ENCODE measurements around the gene IL1RAPL1.

Gene IL1RAPL1

DNA sequence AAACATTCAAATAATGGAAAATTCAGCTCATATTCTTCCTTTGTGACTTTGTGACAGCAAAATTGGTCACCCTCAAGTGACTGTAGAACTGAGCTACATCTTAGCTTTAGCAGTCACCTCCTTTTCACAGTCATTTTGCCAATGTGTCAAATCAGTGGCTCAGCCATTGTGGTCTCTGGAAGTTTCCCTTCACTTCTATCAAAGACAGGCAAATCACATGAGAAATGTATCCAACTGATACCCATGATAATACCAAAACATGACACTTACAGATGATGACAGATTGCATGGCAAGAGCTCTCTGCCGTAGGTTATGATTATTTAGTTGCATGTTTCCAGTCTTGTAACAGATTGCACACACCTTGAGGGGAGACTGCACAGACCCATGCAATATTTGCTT lies 1078.3 kb downstream of the IL1RAPL1 start:
- no peak for DNase-seq

DNA sequence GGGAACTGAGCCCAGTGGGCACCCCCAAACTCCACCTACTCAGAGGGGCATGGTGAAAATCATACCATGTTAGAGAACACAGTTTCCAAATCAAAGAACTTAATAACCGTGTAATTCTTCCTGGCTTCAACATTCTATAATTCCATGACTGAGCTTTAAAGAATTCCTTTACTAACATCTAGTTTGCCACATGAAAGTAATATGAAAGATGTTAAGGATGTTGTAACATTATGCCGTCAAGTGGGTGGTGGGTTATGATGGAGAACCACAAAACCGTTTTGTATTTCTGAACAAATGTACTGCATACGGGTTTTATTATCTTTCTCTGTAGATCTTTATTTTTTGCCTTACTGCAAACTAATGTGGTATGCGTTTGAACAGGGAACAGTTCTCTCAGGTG lies 1079.1 kb downstream of the IL1RAPL1 start:
- DNase-seq = no peak

DNA sequence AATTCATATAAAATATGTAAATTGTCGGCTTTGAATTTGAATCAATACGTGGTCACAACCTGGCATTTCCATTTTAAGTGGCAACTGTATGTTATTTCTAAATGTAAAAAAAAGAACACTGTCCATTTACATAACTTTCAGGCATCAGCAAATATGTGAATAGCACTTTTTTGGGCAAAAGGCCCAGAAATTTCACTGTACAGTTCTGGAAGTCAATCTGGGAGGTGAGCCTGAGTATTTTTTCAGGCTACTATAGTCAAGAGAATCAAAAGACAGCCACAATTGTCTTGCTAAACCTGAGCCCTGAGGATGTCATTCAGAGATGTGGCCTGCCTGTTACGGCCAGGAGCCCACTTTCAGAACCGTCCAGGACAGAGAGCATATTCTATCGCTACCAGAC lies 1084.2 kb downstream of the IL1RAPL1 start:
- DNase-seq = no peak

DNA sequence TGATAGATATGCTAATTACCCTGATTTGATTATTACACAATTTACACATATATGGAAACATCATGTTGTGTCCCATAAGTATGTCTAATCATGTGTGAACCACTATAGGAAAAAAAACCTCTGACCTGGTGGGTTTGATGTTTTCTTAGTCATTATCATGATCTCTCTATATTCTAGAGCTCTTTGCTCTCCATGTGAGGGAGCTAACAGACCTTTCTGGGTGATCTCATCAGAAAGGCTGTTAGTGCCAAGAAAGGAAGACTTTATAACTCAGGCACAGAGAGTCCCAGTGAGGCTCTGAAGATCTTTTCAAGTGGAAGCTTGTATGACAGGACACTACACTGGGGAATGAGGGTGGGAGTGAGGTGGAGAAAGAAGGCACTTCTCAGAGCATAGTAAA lies 1100.4 kb downstream of the IL1RAPL1 start:
- no peak for DNase-seq

DNA sequence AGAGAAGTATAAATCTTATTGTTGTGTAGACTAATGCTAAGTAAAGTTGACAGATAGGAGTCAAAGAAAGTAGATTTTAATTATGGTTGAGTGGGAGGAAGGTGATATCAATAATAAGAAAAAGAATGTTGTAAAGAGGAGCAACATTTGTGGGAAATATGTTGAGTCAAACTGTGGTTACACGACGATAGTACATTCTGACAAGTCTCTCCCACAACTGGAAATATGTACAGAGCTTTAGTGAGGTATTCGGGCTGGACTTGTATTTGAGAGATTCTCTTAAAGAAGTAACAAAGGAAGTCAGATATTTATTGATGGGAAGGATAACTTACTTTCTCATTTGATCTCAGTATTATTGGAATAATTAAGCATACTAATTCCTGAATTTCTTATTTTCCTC lies 1102.8 kb downstream of the IL1RAPL1 start:
- DNase-seq = no peak

DNA sequence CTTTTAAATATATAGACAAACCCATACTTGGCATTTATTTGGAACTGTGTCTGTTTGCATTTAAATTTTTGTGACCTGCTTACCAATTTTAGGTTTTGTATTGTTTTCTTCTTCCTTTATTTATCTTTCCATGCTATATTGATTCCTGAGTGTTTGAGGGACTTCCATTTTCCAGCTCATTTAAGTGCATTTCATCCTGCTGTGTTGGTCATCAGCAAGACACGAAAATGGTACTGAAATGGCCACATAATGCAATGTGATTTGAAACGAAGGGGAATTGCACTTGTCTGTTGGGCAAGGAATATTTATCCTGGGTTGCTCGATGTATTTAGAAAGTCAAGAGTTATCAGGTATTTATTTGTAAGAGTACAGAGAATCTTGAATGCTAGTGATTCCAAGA lies 1103.8 kb downstream of the IL1RAPL1 start:
- no peak for DNase-seq

DNA sequence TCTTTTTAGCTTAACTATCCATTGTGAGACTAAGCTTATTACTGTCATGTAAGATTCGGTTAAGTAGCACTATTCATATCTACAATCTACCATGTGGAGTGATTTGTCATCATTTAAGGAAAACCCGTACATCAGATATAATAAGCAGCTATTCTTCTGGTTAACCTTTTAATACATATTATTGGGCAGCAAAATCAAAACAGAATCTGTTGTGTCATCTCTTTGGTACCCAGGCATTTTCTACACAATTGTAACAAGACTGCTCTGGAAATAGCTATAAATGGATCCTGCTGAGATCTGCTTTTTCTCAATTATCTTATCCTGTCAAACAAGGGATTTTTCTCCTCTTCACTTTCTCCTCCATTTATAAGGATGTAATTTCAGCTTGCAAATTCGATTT lies 1106.7 kb downstream of the IL1RAPL1 start:
- no peak for DNase-seq

DNA sequence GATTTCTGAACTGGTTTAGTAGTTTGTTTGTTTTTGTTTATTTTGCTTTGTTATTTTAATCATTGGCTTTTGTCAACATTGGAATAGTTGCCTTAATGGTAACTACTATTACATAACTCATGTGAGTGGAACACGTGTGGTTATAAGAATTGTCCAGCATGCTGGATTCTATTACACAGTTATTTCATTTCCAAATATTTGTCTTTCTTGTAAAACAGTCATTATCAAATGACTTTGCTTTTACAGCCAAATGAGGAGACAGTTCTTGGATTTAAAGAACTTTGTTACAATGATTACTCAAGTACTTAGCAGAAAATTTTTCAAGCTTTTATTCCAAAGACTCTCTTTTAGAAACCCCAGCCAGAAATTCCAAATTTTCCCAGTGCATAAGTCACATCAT lies 1112.0 kb downstream of the IL1RAPL1 start:
- DNase-seq = no peak

DNA sequence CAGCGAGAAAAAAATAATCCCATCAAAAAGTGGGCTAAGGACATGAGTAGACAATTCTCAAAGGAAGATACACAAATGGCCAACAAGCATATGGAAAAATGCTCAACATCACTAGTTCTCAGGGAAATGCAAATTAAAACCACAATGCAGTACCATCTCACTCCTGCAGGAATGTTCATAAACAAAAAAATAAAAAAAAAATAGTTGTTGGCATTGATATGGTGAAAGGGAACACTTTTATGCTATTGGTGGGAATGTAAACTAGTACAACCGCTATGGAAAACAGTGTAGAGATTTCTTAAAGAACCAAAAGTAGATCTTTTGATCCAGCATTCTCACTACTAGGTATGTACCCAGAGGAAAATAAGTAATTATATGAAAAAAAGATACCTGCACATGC lies 1119.8 kb downstream of the IL1RAPL1 start:
- no peak for DNase-seq

DNA sequence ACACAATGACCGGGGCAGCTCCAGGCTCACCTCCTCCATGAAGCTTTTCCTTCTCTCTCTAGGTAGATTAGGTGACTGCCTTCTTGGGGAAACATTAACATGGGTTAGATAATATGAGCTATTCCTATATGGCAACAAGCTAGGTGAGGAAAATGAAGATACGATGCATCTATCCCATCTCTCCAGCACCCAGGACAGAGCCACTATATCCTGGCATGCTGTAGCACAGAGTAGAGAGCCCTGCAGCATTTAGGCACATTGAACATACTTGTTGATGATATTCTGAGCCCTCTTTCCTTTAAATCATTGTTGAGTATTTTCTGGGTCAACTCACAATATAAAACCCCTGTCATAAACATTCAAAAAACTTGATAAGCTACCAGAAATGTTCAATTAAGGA lies 1133.9 kb downstream of the IL1RAPL1 start:
- no peak for DNase-seq

DNA sequence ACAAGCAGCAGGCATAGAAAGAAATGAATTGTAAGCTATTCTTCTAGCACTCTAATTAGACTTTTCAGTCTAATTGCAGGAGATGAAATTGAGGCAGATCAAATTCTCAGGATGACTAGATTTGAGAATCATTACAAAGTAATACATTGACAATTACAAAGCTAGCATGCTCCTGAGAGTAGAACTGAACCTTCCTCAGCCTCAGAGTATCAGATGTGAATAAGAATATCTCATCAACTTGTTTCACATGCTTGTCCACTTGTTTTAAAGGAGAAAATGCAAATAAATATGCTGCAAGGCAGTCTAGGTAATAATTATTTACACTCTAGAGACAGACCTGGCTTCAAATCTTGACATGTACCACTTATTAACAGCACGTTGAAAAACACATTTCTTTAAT lies 1137.1 kb downstream of the IL1RAPL1 start:
- DNase-seq = no peak

DNA sequence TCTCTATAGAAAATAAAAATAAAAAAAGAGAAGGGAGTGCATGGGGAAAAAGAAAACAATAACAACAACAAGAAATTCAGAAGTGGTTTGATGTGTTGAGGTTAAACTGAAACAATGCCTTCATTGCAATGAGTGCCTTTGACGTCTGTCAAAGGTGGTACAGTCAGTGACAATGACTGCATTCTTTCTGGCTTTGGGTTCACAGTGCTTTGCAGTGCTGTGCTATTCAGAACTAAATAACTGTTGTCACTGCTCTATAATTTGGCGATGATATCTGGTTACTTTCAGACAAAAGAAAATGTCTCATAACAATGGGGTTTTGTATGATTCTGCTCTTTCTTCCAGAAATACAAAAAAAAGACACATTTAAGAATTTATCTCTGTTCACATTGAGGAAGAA lies 1139.6 kb downstream of the IL1RAPL1 start:
- DNase-seq = no peak

DNA sequence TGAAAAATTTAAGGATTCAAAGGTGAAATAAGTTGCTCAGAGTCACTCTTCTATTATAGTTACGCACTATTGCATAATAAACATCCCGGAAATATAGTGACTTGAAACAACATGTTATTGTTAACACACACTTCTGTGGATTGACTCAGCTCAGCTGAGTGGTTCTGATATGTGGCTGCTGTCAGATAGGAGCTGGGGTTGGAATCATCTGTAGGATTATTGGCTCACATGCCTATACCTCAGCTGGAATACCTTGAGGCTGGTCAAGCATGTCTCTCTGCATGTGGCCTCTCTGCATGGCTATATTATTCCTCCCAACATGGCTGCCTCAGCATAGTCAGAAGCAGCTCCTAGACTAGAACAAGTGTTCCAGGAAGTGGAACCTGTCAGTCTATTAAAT lies 1141.4 kb downstream of the IL1RAPL1 start:
- no peak for DNase-seq

DNA sequence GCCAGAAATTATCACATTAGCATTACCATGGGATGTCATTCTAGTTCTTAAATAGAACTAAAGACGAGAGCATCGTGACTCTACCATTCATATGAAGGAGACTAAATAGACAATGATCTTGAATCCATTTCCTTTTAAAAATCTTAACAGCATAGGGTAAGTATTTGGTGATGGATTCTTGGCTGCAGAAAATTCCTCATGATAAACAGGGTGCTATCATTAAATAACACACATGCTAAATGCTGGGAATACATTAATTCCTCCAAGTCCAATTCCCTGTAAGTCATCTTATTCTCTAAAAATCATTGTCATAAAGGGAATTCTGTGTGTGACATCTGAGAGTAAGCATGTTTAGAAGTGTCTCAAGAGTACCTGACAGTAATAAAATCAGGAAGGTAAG lies 1157.7 kb downstream of the IL1RAPL1 start:
- no peak for DNase-seq

DNA sequence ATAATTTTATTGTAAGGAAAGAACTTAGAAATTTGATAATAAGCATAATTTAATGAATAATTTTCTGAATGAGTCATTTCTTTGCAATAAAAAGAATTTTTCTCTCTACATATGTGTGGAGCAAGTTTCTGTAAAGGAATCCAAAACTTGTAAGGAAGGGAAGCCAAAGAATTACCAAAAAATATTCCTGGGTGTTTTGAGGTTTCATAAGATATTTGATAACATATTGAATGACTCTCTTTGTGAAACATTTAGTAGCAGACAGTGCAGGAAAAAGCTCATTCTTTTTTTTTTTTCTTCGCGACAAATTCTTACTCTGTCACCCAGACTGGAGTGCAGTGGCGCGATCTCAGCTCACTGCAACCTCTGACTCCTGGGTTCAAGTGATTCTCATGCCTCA lies 1159.1 kb downstream of the IL1RAPL1 start:
- no peak for DNase-seq

DNA sequence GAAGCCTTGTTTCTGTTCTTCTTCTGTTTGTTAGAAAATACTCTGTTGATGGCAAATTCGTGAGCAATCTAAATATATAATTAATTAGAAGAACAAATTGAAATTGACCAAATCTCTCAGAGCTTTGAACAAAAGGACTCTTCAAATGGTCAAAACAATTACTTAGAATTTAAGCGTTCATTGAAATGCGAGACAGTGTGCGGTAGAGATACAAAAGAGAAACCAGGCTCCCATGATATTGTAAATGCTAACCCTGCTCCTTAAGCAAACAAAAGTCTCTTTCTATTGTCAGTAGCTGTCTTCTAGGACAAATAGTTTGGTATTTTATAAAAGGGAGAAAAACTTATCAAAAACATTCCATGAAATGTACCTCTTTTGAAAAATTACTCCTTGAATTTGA lies 1174.8 kb downstream of the IL1RAPL1 start:
- DNase-seq = no peak

DNA sequence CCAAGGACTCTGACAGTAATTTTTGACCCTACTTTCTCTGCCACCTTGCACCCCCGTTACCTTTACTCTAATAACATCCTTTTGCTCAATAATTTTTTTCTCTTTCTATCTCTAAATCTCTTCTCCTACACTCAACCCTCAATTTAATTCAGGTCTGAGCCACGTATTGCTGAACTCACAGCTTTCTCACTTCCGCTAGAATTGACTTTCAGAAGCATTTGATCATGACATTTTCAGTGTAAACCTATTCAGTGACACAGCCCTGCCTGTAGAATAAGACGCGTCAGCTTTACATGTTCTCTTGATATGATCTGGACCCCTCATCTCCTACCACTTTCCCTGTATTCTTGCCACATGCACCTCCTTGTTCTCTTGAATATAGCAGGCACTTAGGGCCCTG lies 1188.6 kb downstream of the IL1RAPL1 start:
- DNase-seq = no peak

DNA sequence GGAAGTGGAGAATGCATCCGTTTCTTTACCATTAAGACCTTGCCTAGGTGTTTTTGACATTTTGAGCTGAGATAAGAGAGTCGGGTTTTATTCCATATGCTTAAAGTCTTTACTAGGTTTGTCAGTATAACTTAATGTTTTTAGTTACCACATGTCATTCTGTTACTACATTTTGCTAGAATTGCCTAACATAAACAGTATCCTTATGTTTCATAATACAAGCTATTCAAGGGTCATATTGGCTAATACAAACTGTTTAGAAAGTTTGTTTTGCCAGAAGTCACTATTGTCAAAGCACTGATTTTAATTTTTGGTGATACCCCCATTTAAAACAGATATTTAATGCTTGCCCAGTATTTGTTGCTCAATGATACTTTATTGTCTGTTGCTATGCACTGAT lies 1200.4 kb downstream of the IL1RAPL1 start:
- no peak for DNase-seq

DNA sequence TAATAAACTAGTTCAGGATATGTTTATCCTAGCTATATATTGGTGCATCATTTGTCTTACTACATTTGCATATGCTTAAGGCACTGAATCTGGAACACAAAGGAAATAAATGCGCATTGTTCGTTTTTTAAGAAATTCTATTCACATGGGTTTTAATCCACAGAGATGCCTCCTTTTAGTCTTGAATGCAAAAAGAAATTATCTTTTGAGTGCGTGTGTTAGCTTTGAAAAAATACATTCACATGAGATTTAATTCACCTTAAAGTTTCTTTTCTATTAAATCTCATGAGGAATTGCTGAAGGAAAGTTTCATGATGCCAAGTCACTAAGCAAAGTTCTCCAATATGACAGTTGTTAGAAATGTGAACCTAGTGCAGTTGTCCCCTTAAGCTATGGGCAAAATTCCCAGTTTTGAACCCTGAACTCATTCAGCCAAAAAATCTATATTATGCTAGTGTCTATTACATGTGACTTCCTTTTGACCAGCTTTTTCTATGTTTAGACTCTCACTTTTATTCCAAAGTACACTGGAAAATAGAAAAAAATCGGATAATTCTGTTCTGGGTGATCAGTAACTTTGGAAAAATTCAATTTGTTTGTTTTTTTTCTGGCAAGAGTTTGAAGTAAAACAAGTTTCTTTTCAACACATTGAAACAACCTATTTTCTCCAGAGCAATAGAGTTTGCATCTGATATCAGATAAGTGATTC lies 1201.9 kb downstream of the IL1RAPL1 start:
- DNase-seq = no peak

DNA sequence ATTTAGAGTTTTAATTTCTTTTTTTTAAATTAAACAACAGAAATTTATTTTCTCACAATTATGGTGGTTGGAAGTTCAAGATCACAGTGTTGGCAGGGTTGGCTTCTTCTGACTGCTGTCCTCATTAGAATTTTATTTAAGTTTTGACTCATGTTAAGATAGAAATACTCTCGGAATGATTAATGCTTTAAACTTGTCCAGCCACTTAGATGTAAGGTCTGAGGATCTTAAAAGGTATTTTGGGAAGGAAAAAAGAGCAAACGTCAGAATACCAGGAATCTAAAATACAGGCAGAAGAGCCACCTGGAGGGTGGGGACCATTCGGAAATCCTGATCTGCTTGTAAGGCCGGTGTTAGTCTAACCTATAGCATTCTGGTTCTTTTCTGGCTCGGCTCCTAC lies 1205.1 kb downstream of the IL1RAPL1 start:
- DNase-seq = no peak

DNA sequence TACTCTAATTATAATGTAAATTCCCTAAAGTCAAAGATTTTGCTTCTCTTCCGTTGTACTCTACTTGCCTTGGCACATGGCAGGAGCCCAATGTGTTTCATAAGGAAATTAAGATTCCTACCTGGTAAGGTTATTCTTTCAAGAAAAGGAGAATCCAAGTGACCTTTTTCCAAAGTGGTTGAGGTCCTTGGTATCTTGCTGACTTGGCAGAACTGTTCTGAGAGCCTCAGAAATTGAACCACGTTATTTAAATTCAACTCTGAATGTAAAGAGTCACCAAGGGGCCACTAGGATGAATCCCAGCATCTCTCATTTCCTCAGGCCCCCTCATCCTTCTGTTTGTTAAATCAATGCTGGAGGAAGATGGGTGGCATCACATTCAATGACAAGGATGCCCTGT lies 1209.9 kb downstream of the IL1RAPL1 start:
- no peak for DNase-seq

DNA sequence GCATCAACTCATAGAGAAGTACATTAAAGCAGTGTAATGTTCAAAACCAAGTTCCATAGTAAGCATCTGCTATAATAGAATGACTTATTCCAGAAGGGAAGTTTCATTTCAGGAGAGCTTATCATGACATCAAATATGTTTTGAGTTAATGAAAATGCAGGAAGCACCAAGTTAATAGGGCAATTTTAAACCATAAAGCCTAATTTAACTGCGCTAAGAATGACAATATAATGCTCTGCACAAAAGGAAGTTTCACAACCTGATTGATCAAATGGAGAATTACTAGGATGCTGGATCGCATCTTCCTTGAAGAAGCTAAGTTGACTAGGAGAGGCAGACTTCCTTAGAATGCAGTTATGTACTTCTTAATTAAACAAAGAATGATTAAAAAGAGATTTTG lies 1211.2 kb downstream of the IL1RAPL1 start:
- DNase-seq = no peak

DNA sequence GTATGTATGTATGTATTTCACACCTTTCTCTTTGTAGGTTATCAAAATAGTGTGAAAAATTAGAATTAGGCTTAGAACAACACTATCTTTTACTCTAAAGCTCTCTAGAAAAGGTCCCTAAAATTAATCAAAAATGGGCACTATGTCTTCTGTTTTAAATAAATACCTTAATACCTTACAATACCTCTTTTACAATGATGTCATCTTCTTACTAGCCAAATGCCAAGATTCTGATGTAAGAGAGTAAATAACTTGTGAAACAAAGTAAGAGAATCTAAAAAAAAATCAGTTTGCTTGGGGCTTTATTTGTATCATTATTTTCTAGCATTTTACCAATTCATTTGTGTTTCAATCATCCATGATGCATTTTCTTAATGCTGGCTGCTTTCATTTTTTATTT lies 1225.9 kb downstream of the IL1RAPL1 start:
- no peak for DNase-seq

DNA sequence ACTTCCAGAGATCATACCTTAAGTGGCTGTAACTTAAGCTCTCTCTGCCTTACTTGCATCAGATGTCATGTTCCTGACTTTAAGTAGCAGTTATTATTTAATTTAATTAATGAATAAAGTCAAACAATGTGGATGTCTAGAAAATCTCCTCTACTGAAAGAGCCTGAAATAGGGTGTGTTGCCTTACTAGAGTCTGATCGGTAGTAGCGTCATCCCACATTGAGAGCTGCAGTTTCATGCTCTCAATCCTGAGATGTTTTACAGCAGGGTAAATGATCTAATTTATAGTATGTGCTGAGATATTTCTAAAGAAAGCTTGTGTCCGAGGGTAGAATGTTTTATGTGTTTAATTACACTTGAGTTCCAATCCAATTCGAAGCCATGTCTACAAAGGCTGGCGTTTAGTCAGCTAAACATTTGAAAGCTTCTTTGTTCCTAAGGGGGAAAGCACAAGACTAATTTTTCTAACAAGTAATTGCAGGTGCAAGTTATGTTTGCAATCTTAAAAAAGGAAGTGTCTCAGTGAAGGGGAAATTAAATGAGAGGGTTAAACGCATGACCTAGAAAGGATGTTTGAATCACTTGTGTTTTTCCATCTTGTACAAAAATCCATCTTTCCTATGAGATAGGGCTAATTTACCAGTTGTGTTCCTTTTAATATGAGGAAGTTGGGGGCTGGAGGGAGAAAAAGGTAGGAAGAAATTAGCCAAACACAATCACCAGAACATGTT lies 1237.1 kb downstream of the IL1RAPL1 start:
- DNase-seq = no peak

DNA sequence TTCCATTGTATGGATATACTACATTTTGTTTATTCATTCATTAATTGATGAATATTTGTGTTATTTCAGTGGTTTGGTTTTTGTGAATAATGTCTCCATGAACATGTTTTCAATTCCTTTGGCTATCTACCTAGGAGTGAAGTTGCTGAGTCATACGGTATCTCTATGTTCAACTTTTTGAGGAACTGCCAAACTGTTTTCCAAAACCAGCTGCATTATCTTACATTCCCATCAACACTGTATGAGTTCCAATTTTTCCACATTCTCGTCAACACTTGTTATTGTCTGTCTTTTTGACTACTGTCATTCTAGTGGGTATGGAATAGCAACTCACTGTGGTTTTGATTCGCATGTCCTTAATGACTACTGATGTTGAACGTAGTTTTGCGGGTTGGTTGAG lies 1239.5 kb downstream of the IL1RAPL1 start:
- no peak for DNase-seq

Data from NCI-H1436 treated with DMSO at 0.1 percent for 48 hours (cell line).